ENCODE measurements around the gene SYCE1L. TPM values are rescaled to one million over a fixed set of nuclear protein-coding genes. Genes with fewer than 3 reads are reported as not detected.
"Not testable (repeated sequence)": the region's sequence is repeated elsewhere in the genome, so short reads cannot be mapped to it uniquely, and the experiment has no call there.

SYCE1L gene
- total RNA-seq, 1 donor from 2014 or later: 6.9 TPM

DNA sequence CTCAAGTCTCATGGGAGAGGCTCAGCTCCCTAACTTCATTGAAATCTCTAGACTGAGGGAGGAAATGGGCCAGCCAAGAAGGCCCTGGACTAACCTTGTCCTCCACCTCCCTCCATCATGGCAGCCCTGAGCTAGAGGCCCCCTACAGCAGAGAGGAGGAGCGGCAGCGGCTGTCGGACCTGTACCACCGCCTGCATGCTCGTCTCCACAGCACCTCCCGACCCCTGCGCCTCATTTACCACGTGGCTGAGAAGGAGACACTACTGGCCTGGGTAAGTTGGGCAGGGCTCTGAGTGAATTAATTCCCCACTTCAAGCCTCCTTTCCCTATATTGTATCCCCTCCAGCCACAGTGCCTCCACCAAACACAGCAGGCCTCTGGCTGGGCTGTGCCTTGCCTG, 3.8 kb upstream of the SYCE1L start:
- intact Hi-C loops (cut with micrococcal nuclease): no loop called here

DNA sequence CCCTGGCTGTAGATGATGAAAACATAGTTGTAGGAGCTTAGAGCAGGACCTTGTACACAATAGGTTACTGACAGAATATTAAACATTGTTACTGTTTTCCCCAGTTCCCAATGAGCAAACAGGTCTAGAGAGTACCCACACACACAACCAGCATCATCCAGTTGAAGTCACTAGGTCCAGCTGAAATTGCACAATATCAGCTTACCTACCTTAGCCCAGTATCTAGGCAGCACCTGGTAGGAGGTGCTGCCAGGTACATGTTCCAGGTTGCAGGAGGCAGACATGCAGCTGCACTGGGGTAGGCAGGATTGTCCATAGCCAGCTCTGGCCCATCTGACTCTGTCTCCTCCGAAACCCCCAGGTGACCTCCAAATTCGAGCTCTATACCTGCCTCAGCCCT, 1.5 kb upstream of the SYCE1L start:
- intact Hi-C loops (cut with micrococcal nuclease): no loop called here

GRCh38 chr16:77206533-77206932, 7.3 kb downstream of the SYCE1L start:
- intact Hi-C loops (cut with micrococcal nuclease): no loop called here

DNA sequence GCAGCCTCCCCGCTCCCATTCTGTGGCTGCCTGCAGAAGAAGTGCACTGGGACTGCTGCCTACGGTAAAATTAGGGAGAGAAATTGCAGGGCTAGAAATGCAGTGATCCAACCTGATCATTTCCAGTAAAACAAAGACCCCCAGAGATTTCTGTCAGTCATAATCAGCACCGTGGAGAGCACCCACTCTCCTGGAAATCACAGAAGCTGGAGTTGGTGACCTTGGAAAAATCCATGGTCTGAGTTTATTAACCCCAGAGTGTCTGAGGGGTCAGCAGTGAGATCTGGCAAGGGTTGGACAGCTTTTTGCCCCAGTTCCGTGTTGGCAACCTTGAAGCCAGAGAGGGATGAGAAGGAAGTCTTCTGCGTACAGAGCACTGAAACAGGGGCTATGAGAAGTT, 7.8 kb downstream of the SYCE1L start:
- intact Hi-C loops (cut with micrococcal nuclease): no loop called here

DNA sequence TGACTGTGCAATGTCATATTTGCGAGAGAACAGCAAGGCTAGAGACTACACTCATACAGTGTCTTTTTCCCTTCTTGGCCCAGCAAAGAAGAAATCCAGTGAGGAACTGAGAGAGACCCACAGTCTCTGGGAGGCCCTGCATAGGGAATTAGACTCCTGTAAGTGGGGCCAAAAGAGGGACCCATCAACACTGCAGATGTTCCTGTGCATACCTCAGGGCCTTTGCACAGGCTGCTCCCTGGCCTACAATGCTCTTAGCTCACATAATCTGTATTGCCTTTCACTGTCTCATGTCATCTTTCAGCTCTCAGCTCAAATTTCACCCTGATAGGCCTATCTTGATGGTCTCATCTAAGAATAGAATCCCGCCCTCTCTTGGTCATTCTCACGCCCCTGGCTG, 9.2 kb downstream of the SYCE1L start:
- intact Hi-C loops (cut with micrococcal nuclease): no loop called here

DNA sequence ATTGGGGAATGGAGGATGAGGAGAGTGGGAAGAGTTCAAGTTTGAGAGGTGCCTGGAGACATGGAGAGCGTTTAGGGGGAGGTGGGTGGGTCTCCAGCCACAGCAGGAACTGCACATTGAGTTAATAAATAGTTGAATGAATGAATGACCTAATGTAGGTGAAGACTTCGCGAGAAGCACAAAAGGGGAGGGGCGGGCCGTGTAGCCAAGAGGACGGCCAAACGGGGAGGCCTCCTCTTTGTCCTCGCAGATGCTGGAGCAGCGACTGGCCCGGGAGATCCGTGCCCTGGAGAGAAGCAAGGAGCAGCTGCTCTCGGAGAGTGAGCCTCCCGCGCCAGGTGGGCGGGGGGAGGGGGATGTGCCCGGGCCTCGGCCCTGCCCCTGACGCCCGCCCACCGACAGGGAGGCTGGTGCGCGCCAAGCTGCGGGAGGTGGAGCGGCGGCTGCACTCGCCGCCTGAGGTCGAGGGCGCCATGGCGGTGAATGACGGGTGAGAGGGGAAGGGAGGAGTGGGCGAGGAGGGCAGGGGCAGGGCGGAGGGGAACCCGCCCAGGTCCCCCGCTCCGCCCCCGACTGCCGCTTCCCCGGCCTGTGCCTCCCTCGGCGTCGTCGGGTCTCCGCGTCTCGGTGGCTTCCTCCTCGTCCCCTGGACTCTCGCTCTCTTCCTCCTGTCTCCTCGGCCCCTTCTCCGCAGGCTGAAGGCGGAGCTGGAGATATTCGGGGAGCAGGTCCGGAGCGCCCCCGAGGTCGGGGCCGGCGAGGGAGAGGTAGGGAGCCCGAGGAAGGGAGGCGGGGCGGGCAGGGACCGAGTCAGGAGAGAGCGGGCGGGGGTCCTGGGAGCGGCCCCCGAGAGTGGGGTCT, 12.9 kb downstream of the SYCE1L start:
- intact Hi-C loops (cut with micrococcal nuclease): loop anchor here (1.0 kb wide), 2 partner anchors 21 to 510 kb away; partner anchors contain the start of genes MON1B and NUDT7

DNA sequence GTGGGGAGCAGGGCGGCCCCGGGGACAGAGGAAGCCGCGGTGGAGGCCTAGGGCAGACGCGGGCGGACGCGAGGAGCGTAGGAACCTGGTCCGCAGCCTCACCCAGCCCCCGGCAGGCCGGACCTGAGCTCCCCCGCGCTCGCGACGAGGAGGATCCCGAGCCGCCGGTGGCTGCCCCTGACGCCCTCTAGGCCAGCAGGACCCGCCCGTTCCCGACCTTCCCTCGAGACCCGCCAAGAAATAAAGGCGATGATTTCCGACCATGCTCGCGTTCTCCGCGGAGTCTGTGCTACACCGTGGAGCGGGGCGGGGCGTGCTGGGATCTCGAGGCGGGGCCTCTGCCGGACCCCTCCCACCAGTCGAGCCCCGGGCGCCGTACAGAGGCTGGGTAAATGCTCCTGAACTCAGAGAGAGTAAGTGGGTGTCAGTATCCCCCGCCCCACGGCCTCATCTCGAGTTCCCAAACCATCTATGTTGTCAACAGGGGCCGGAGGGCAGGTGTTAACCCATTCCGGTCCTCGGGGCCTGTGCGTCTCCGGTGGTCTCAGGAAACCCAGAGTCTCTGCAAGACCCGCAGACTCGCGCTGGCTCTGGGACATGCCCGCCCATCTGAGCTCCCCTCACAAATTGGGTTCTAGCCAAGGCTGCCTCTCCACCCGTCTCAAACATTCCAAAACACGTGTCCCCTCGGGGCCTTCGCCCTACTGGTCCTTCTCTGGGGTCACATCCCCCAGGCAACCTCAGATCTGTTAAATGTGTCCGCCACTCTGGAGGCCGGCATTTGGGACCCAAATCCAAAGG, 13.7 kb downstream of the SYCE1L start:
- intact Hi-C loops (cut with micrococcal nuclease): loop anchor here (1.0 kb wide), 2 partner anchors 22 to 509 kb away; partner anchors contain the start of genes MON1B and NUDT7

GRCh38 chr16:77213542-77214106, 14.4 kb downstream of the SYCE1L start:
- intact Hi-C loops (cut with micrococcal nuclease): no loop called here

DNA sequence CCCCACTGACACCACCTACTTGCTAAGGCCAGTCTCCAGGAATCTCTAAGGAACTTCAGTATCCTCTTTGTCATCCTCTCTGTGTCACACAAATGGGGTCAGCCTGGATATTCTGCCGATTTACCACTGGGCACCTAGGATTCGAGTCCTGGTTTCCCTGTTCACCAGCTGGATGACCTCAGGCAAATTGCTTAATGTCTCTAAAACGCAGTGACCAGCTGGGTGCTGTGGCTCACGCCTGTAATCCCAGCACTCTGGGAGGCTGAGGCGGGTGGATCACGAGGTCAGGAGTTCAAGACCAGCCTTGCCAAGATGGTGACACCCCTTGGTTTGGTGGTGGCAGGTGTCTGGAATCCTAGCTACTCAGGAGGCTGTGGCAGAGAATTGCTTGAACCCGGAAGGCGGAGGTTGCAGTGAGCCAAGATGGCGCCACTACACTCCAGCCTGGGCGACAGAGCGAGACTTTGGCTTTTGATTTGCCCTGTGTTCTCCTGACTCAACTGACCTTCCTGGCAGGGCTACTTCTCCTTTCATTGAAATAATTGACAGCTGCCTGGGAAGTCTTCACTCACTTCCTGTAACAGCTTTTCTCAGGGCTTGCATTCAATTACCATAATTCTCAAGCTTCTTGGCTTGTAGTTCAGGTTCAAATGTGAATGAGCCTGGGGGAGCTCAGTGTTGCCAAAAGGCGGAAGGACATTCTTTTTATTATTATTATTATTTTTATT, 15.4 kb downstream of the SYCE1L start:
- intact Hi-C loops (cut with micrococcal nuclease): no loop called here

DNA sequence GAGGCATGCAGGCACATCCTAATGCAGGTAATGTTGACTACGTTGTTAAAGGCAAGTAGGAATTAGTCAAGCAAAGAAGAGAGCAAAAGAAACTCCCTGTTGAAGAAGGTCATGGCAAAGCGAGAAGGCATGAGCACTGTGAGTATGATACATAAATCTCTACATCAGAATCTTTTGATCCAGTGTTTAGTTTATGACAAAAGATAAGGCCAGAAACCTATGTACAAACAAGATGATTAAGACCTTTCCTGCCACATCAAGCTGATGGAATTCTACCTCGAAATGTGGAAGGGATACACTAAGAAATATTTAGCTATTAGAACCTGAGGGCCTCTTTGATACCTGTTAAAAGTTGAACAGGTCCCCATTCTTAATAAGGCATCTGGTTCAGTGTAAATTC, 20.2 kb downstream of the SYCE1L start:
- intact Hi-C loops (cut with micrococcal nuclease): no loop called here

DNA sequence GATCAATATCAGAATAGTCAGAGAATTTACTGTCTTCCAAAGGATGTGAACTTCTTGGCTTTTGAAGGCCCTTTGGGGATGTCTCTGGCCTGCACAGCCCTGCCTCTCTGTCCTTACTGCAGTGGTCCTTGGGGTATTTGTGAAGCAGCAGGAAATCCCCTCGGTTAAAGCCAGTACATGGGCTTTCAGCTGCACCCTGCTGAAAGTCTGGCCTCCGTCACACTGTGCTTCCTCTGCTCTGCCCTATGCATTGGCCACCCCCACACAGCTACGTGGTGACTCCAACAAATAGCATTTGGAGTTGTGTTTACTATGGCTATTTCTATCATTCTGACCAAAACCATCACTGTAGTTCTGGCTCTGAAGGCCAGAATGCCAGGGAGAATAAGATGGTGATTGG, 21.2 kb downstream of the SYCE1L start:
- intact Hi-C loops (cut with micrococcal nuclease): no loop called here

DNA sequence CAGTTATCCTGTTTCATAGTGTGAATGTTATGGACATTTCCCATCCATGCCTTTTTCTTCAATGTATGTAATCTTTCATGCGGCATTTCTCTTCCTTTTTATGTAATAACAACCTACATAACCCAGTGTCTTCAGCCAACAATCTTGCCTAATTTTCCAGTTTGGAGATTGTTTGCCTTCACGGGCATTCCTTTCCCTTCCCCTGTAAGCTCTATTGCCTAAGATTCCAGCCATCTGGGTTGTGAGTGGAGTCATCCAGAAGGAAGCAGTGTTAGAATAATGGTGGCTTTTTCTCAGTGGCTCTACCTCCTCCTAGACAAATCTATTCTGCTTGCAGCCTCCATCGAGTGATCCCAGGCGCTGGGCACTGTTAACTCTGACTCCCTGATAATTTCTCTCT, 22.3 kb downstream of the SYCE1L start:
- intact Hi-C loops (cut with micrococcal nuclease): no loop called here

DNA sequence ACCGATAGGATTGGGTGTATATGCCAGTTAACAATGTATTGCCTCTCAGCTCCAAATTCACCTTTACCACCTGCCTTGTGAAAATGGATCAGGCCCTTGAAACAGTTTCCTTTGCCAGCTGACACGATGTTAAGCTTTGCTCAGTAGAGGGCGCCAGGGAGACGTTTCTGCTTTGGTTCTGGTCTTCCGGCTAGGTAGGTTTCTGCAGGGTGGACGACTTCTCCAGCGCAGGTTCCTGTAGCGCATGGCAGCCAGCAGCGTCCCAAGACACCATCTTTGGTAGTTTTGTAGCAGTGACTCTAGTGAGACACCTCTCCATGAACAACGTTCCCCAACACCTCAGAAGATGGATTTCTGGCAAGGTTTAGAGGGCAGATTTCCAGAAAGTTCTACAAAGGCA, 24.0 kb downstream of the SYCE1L start:
- intact Hi-C loops (cut with micrococcal nuclease): no loop called here

DNA sequence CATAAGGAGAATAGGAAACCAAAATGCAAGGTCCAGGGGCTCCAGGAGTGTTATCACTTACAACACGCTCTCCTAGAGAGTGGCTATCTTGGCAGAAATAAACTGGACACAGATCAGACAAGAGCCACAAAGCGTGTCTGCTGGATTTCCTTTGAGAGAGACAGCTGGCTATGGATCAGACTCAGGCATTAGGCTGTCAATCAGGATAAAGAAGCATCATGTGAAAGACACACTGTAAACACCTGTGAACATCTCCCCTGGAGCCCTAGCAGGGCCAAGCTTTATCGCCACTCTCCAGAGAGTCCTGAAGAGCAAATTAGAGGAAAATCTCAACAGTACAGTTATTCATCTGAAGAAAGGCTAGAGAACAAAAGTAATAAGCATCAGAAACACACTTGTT, 26.0 kb downstream of the SYCE1L start:
- intact Hi-C loops (cut with micrococcal nuclease): no loop called here

- intact Hi-C loops (cut with micrococcal nuclease): no loop called here
Measured at GRCh38 chr16:77227745-77228144, 28.5 kb downstream of the SYCE1L start.

- intact Hi-C loops (cut with micrococcal nuclease): no loop called here
Measured at GRCh38 chr16:77231047-77231446, 31.8 kb downstream of the SYCE1L start.

DNA sequence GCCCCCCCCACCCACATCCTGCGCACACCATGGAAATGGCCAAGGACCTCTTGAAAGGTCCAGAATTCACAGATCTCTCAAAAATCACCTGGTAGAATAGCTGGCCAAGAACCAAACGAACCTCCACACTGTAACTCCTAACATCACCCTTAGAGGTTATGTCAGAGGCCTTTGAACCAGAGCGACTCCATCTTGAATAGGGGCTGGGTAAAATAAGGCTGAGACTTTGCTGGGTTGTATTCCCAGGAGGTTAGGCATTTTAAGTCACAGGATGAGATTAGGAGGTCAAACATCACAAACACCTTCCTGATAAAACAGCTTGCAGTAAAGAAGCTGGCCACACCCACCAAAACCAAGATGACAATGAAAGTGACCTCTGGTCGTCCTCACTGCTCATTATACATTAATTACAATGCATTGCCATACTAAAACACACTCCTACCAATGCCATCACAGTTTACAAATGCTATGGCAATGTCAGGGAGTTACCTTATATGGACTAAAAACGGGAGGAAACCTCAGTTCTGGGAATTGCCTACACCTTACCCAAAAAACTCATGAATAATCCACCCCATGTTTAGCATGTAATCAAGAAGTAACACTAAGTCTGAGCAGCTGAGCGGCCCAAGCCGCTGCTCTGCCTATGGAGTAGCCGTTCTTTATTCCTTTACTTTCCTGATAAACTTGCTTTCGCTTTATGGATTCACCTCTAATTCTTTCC, 34.8 kb downstream of the SYCE1L start:
- intact Hi-C loops (cut with micrococcal nuclease): no loop called here

DNA sequence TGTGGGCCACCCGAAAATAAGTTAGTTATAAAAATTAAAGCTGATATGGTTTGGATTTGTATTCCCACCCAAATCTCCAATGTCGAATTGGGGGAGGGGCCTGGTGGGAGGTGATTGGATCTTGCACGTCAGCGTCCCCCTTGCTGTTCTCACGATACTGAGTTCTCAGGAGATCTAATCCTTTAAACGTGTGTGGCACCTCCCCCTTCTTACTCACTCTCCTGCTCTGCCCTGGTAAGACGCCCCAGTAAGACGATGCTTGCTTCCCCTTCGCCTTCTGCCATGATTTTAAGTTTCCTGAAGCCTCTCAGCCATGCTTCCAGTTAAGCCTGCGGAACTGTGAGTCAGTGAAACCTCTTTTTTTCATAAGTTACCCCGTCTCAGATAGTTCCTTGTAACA, 35.4 kb downstream of the SYCE1L start:
- intact Hi-C loops (cut with micrococcal nuclease): no loop called here

GRCh38 chr16:77236063-77236511, 36.9 kb downstream of the SYCE1L start:
- intact Hi-C loops (cut with micrococcal nuclease): loop anchor here (1.0 kb wide), 4 partner anchors 45 to 735 kb away; partner anchors contain the start of gene MON1B

DNA sequence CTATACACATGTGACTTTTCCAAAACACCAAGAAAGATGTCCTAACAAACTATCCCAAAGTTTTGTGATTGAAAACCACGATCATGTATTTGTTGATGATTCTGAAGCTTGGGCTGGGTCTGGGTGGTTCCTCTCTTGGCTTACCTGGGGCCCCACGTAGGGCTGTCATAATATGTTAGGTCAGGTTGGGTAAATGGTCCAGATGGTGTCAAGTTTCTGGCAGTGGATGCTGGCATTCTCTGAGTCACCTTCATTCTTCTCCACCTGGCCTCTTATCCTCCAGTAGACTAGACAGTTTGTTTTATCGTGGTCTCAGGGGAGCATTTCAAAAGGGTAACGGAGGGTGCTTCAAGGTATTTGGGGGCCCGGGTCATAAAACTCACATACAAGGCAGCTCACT, 39.4 kb downstream of the SYCE1L start:
- intact Hi-C loops (cut with micrococcal nuclease): no loop called here

- intact Hi-C loops (cut with micrococcal nuclease): not testable (repeated sequence)
Measured at GRCh38 chr16:77242471-77242870, 43.3 kb downstream of the SYCE1L start.

All from T-helper 2 cell treated with Interferon-gamma antibody and Interleukin-4, amounts not matched to agents 100 ng/mL and 5 ng/mL, for 36 hours (primary cell).